ENCODE results near the gene VPS8.
"Not testable (repeated sequence)": the region's sequence is repeated elsewhere in the genome, so short reads cannot be mapped to it uniquely, and the experiment has no call there.

VPS8 gene

DNA sequence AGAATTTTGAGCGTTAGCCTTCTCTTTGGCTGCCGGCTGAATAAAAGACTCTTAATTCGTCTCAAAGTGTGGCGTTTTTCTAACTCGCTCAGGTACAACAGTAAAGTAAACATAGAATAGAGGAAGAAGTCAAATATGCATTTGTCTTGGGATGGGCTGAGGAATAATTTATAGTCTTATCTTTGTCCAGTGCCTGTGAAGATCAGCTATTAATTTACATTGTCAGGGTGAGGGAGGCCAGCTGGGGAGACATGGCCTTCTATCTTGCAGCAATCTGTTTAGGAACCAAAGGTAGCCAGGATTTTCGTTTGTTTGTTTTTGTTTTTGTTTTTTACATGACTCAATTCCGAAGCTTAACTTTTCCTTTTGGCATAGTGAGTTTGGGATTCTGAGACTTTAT lies 100.2 kb downstream of the VPS8 start:
- H3K4me3 ChIP-seq (ENCODE audit: low read depth, low read length): no peak overlapping the region

- no peak overlapping the region for H3K4me3 ChIP-seq (ENCODE audit: low read depth, low read length)
These were observed 102.7 kb downstream of the VPS8 start for GRCh38 chr3:184914628-184915027.

- no peak overlapping the region for H3K4me3 ChIP-seq (ENCODE audit: low read depth, low read length)
These were observed 106.8 kb downstream of the VPS8 start for GRCh38 chr3:184918750-184919149.

DNA sequence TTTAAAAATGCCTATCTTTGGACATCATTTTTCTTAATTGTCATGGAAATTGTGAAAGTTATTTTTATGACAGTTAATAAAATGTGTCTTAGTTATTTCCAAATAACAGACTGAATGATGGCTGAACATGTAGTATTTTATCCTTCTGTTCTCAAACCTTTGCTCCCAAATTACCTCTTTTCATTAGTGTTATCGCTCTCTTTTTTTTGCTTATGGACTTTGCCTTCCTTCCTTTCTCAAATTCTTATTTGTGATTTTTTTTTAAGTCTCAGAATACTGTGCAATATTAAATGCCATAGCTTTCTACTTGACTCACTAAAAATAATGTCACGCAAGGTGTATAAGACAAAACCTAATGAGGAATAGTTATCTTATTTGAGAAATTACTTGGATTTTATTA lies 107.7 kb downstream of the VPS8 start:
- no peak overlapping the region for H3K4me3 ChIP-seq (ENCODE audit: low read depth, low read length)

DNA sequence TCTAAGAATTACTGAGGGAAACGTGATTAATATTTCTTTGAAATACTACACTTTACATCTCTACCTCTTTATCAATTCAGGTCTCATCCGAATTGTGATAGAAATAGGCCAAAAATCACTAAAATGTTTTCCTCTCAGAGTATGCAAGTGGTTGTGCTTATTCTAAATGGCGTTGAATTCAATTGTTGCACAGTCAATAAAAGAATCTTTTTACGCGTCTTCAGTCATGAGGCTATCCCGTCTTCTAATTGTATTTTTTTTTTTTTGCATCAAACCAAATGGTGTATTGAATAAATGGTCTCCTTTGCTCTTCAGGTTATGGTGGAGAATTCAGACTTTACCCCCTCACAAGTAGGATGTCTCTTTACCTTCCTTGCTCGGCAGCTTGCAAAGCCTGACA lies 112.6 kb downstream of the VPS8 start:
- no peak overlapping the region for H3K4me3 ChIP-seq (ENCODE audit: low read depth, low read length)

DNA sequence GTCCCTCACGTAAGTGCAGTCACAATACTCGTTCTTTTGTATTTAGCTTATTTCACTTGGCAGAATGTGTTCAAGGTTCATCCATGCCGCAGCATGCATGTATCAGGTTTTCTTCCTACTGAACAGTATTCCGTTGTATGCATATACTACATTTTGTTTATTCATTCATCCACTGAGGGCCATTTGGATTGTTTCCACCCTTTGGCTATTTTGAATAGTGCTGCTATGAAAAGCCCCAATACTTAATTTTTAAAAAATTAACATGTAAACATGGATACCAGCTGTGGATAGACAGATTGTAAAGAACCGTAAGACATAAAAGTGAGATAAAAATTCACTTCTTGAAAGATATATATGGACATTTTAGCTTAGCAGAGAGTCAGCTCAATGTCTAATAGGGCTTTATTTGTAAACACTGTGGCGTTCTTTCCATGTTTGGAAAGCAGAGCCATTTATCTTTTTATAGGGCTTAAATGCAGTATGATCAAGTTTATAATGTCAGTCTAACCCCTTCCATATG lies 115.9 kb downstream of the VPS8 start:
- no peak overlapping the region for H3K4me3 ChIP-seq (ENCODE audit: low read depth, low read length)

DNA sequence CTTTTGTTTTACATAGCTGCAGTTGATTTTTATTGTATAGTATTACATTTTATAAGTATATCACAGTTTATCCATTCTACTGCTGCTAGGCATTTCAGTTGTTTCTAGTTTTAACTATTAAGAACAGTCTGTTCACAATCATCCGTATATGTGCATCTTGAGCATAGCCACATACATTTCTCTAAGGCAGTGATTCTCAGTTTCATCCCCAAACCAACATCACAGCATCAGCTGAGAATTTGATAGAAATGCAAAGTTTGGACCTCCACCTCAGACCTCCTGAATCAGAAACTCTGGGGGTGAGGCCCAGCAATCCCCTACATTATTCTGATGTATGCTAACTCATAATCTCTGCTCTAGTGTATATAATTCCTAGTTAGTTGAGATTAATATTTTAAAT lies 120.8 kb downstream of the VPS8 start:
- no peak overlapping the region for H3K4me3 ChIP-seq (ENCODE audit: low read depth, low read length)

GRCh38 chr3:184937611-184938010 lies 125.6 kb downstream of the VPS8 start:
- no peak overlapping the region for H3K4me3 ChIP-seq (ENCODE audit: low read depth, low read length)

DNA sequence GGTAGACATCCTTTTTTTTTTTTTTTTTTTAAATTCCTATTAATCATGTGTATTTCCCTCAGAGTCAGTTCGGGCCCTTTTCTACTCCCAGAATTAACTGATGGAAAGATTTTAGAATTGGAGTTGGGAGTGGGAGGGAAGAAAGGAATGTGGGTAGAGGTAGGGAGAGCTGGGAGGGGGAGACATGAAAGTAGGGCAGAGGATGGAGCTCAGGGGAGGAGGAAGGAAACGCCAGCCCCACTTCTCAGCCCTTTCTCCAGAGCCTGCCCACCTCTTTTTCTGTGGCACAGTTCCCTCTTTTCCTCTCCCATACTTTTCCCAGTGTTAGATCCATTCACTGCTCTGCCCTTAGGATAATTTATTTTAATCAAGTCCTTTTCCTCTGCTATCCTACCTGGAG lies 129.4 kb downstream of the VPS8 start:
- H3K4me3 ChIP-seq (ENCODE audit: low read depth, low read length): no peak overlapping the region

GRCh38 chr3:184942735-184943134 lies 130.8 kb downstream of the VPS8 start:
- no peak overlapping the region for H3K4me3 ChIP-seq (ENCODE audit: low read depth, low read length)

DNA sequence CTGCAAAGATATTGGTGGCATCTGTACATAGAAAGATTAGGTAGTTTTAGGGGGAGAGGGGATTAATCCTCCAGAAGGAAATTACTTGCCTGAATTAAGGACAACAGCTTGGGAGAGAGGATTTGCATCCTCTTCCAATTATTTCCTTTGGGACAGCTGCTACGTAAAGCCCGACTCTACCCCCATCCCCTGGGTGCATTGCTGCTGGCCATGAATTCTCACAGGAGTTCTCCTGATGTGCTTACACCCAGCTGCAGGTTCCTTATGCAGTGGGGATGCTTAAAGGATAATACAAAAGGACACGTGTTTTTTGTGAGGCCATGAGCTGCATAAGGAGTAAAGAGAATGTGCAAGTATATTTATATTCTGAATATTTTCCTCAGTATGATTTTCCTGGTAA lies 132.3 kb downstream of the VPS8 start:
- H3K4me3 ChIP-seq (ENCODE audit: low read depth, low read length): no peak overlapping the region

DNA sequence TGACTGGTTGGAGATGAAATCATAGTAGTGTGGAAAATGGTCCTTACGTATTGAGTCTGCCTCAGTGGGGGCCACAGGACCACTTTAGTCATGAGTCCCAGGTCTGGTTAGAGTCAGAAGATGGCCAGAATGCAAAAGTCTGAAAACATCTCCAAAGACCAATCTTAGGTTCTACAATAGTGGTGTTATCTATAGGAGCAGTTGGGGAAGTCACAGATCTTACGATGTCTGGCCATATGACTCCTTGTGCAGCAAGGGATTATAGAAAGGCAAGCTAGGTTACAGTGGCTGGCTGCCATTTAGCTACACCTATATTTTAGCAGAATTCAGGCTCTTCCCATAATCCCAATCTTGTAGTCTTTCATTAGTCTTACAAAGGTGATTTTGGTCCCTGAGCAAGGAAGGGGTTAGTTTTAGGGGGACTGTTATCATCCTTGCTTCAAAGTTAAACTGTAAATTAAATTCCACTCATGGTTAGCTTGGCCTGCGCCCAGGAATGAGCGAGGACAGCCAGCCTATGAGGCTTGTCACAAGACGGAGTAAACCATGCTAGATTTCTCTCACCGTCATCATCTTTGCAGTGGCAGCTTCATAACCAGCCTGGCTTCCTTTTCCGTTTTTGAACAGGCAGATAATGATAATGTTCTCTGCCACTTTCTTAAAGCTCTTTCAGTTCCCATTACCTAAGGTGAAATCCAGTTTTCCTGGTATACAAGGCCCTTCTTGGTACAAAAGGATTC lies 134.1 kb downstream of the VPS8 start:
- no peak overlapping the region for H3K4me3 ChIP-seq (ENCODE audit: low read depth, low read length)

DNA sequence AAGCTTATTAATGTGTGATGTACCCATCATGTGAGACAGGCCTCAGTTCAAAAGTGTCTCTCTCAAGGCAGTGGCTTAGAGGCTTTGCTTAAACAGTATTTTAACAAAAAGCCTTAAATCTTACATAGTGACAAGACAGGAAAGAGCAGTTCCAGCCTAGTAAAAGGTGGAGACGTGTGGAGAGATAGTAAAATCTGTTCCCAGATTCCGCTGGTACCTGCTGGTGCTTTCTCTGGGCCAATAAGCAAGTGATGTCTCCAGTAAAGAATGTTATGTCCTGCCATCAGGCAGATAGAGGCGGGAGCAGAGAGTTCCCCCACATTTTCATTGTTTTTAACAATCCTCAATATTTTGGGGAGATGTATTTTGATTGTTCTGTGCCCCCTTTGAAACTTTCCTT lies 135.0 kb downstream of the VPS8 start:
- no peak overlapping the region for H3K4me3 ChIP-seq (ENCODE audit: low read depth, low read length)

DNA sequence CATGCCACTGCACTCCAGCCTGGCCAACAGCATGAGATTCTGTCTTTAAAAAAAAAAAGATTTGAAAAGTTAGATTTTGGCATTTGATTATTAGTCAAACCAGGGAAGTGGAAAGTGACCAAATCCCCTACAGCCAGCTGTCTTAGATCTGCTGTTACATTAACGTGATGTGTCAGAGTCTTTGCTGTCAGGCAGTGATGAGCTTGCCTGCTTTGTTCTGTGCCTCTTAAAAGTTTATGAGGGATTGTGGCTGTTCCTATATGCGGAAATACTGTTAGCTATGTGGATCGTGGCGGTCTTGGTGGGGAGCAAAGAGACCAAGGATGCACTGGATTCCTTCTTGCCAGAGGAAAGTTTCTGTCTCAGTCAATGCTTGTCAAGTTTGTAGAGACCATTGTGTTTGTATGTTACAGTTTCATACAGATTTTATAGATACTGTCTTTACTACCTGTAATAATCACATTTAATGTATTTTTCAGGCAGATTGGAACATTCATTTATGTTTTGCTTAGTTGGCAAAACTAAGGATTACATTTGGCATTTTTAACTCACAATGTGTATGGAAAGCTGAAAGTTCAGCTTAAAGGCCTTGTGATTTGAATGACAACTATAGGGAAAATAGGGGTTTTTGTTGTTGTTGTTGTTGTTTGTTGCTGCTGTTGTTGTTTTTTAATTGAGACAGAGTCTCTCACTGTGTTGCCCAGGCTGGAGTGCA lies 137.4 kb downstream of the VPS8 start:
- H3K4me3 ChIP-seq (ENCODE audit: low read depth, low read length): no peak overlapping the region

- H3K4me3 ChIP-seq (ENCODE audit: low read depth, low read length): not testable (repeated sequence)
These were observed 138.8 kb downstream of the VPS8 start for GRCh38 chr3:184950816-184951215.

GRCh38 chr3:184952671-184953070 lies 140.7 kb downstream of the VPS8 start:
- H3K4me3 ChIP-seq (ENCODE audit: low read depth, low read length): no peak overlapping the region

- no peak overlapping the region for H3K4me3 ChIP-seq (ENCODE audit: low read depth, low read length)
These were observed 141.4 kb downstream of the VPS8 start for GRCh38 chr3:184953401-184953800.

DNA sequence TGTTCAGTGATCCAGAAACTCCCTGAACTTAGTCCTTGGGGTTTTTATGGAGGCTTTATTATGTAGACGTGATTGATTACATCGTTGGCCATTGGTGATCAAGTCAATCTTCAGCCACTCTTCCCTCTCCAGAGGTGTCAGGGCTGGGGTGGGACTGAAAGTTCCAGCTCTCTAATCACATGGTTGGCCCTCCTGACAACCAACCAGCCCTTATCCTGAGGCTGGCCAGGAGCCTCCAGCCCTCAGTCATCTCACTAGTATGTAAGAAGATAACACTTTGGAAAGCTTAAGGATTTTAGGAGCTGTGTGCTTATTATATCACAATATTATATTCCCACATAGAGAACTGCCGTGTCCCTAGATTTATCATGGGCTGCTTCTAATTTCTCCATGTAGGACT lies 142.3 kb downstream of the VPS8 start:
- no peak overlapping the region for H3K4me3 ChIP-seq (ENCODE audit: low read depth, low read length)

- not testable (repeated sequence) for H3K4me3 ChIP-seq (ENCODE audit: low read depth, low read length)
These were observed 142.9 kb downstream of the VPS8 start for GRCh38 chr3:184954851-184955250.

DNA sequence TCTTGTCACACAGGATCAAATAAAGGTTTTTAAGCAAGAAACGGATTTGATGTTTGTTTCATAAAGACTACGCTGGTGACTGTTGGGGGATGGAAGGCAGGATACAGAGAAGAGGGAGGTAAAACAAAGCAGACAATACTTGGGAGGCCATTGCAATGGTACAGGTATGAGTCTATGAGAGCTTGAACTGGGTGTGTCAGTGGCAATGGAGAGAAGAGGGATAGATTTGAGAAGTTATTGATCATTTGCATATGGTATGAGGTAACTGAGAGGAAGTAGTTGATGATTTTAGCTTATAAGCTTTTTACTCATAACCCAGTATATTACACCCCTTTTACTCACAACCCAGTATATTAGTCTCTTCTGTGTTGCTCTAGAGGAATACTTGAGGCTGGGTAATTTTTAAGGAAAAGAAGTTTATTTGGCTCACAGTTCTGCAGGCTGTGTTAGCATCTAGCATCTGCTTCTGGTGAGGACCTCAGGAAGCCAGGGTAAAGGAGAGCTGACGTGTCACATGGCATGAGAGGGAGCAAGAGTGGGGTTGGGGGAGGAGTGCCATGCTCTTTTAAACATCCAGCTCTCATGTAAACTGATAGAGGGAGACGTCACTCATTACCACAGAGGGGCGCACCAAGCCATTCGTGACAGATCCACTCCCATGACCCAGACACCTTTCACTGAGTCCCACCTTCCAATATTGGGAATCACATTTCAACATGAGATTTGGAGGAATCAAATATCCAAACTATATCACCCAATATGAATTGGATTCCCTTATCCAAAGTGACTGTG lies 153.9 kb downstream of the VPS8 start:
- H3K4me3 ChIP-seq (ENCODE audit: low read depth, low read length): no peak overlapping the region

- no peak overlapping the region for H3K4me3 ChIP-seq (ENCODE audit: low read depth, low read length)
These were observed 156.1 kb downstream of the VPS8 start for GRCh38 chr3:184968115-184968514.

- H3K4me3 ChIP-seq (ENCODE audit: low read depth, low read length): no peak overlapping the region
These were observed 158.2 kb downstream of the VPS8 start for GRCh38 chr3:184970186-184970585.
